Loucy (cell line): ENCODE measurements around the gene CDY1.
"Not testable (repeated sequence)": the region's sequence is repeated elsewhere in the genome, so short reads cannot be mapped to it uniquely, and the experiment has no call there.

Experiments
- H2AFZ ChIP-seq: fragments of 200-600 bp; sonication (generic); 2 replicates; pipeline ENCODE4 v1.6.0; 2016; ENCODE audit warnings: antibody characterized with exemption, mild to moderate bottlenecking, low read length, moderate library complexity
- H3F3A ChIP-seq: fragments of 200-600 bp; 2 replicates; pipeline ENCODE4 v1.6.0; 2016; ENCODE audit warnings: antibody characterized with exemption, low read depth, mild to moderate bottlenecking
- H3K27me3 ChIP-seq: fragments of 200-600 bp; sonication (generic); 2 replicates; pipeline ENCODE4 v1.6.1; 2014; ENCODE audit warnings: low read length, mild to moderate bottlenecking; ENCODE audit not compliant: insufficient read depth, poor library complexity, severe bottlenecking
- H3K36me3 ChIP-seq: fragments of 200-600 bp; sonication (generic); 2 replicates; pipeline ENCODE4 v1.6.1; 2016; ENCODE audit warnings: low read length; ENCODE audit not compliant: insufficient read depth
- H3K4me1 ChIP-seq: fragments of 200-600 bp; sonication (generic); 2 replicates; pipeline ENCODE4 v1.5.1; 2014; ENCODE audit warnings: low read length, mild to moderate bottlenecking; ENCODE audit not compliant: insufficient read depth, poor library complexity, severe bottlenecking
- H3K4me2 ChIP-seq: fragments of 200-600 bp; sonication (generic); 2 replicates; pipeline ENCODE4 v1.6.0; 2014; ENCODE audit warnings: antibody characterized with exemption, low read length, low read depth, mild to moderate bottlenecking; ENCODE audit not compliant: poor library complexity, severe bottlenecking
- H3K4me3 ChIP-seq: fragments of 200-600 bp; sonication (generic); 2 replicates; pipeline ENCODE4 v1.5.1; 2014; ENCODE audit warnings: low read length, mild to moderate bottlenecking, mixed read lengths; ENCODE audit not compliant: poor library complexity, severe bottlenecking
- H3K79me2 ChIP-seq: fragments of 200-600 bp; sonication (generic); 2 replicates; pipeline ENCODE4 v1.6.1; 2014; ENCODE audit warnings: low read length; ENCODE audit not compliant: insufficient read depth
- H3K9ac ChIP-seq: fragments of 200-600 bp; sonication (generic); 2 replicates; pipeline ENCODE4 v1.6.0; 2014; ENCODE audit warnings: mild to moderate bottlenecking, low read depth, low read length, moderate library complexity; ENCODE audit not compliant: poor library complexity, severe bottlenecking
- H3K9me2 ChIP-seq: fragments of 200-600 bp; sonication (generic); replicated peaks from 2 replicates; pipeline ENCODE4 v1.6.1; 2016; ENCODE audit warnings: low read depth, low read length, mixed read lengths
- H3K9me3 ChIP-seq: fragments of 200-600 bp; sonication (generic); 2 replicates; pipeline ENCODE4 v1.6.1; 2014; ENCODE audit warnings: mild to moderate bottlenecking, antibody characterized with exemption, low read length, low read depth; ENCODE audit not compliant: insufficient read depth
- H4K20me1 ChIP-seq: fragments of 200-600 bp; sonication (generic); 2 replicates; pipeline ENCODE4 v1.6.0; 2014; ENCODE audit warnings: antibody characterized with exemption, low read length, mild to moderate bottlenecking; ENCODE audit not compliant: insufficient read depth, poor library complexity, severe bottlenecking

Gene CDY1, protein sequence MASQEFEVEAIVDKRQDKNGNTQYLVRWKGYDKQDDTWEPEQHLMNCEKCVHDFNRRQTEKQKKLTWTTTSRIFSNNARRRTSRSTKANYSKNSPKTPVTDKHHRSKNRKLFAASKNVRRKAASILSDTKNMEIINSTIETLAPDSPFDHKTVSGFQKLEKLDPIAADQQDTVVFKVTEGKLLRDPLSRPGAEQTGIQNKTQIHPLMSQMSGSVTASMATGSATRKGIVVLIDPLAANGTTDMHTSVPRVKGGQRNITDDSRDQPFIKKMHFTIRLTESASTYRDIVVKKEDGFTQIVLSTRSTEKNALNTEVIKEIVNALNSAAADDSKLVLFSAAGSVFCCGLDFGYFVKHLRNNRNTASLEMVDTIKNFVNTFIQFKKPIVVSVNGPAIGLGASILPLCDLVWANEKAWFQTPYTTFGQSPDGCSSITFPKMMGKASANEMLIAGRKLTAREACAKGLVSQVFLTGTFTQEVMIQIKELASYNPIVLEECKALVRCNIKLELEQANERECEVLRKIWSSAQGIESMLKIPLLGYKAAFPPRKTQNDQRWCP

DNA sequence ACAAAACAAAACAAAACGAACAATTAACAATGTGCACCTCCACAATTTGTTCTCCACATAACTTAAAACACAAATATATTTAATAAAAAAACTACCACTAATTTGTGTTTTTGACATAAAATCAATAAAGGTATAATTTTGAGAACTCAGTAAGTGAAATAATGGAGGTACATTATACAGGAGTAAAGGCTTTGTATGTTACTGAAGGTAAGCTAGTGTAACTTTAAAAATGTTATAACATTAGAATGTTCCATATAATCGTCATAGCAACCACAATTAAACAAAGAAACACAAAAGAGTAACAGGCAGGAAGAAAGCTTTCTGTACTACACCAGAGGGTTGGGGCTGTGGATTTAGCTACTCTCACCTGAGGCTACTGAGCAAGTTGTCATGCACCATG lies at the start of gene CDY1:
CDY1 (plus strand) TSS at position 301 of the 400 bp plus-strand sequence. CDS start 326 bp downstream, outside the sequence.
- H3F3A ChIP-seq, H3K27me3 ChIP-seq, H3K4me2 ChIP-seq, H3K36me3 ChIP-seq, H3K79me2 ChIP-seq, H3K4me1 ChIP-seq, H4K20me1 ChIP-seq, H3K9me3 ChIP-seq, H3K9ac ChIP-seq, H2AFZ ChIP-seq, H3K4me3 ChIP-seq, H3K9me2 ChIP-seq: not testable (repeated sequence)

DNA sequence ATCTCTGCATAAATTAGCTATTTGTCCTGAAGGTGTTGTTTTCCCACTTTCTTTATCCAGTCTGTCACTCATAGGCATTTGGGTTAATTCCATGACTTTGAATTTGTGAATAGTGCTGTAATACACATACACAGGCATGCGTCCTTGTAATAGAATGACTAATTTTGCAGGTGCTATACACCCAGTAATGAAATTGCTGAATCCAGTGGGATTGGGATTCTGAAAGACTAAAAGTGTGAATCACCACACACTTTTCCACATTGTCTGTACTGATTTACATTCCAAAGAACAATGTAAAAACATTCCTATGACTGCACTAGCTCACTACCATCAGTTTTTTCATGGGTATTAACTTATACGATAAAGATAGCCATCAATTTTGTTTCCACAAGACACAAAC lies 28.6 kb upstream of the CDY1 start:
- H3K4me1 ChIP-seq, H3K36me3 ChIP-seq, H3K9ac ChIP-seq, H3F3A ChIP-seq, H3K27me3 ChIP-seq, H3K9me2 ChIP-seq, H3K4me3 ChIP-seq, H3K4me2 ChIP-seq, H3K79me2 ChIP-seq, H2AFZ ChIP-seq, H3K9me3 ChIP-seq, H4K20me1 ChIP-seq: not testable (repeated sequence)

DNA sequence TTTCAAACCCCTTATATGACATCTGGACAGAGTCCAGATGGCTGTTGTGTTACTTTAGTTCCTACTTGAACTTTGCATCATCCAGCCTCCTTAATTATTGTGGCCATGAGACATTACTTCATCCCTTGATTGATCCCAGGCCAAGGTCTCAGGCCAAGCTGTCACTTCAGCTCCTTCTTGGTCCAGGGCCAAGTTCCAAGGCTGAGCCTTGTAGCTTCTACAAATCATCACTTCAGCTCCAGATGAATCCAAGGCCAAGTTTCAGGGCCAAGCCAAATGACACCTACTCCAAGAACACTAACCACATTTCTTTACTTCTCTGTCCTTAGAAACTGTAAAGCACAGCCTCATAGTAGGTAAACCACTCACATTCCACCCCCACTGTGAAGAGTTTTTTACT lies 1.7 kb upstream of the CDY1 start:
- not testable (repeated sequence) for H3K9me2 ChIP-seq, H3F3A ChIP-seq, H3K4me3 ChIP-seq, H3K4me1 ChIP-seq, H3K9ac ChIP-seq, H3K36me3 ChIP-seq, H3K9me3 ChIP-seq, H3K79me2 ChIP-seq, H3K4me2 ChIP-seq, H4K20me1 ChIP-seq, H3K27me3 ChIP-seq, H2AFZ ChIP-seq

DNA sequence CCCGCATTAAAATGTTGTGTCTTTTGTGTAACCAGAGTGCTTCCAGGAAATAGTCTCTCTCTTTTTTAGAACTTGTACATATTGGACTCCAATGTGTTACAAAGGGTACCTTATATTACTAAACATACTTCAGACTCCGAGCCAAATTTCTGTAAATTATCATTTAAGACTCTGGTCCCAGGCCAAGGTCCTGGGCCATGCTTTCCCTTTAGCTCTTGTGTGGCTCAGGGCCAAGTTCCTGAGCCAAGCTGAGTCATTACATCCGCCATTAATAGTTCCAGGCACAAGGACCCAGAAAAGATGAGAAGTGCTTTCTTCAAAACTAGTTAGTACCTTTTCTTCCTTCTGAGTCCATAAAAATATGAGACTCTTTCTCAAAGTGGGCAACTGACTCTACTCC lies 4.6 kb downstream of the CDY1 start:
- not testable (repeated sequence) for H2AFZ ChIP-seq, H3K79me2 ChIP-seq, H3K4me2 ChIP-seq, H3F3A ChIP-seq, H3K9me3 ChIP-seq, H3K36me3 ChIP-seq, H3K9ac ChIP-seq, H3K27me3 ChIP-seq, H3K4me3 ChIP-seq, H3K9me2 ChIP-seq, H4K20me1 ChIP-seq, H3K4me1 ChIP-seq

DNA sequence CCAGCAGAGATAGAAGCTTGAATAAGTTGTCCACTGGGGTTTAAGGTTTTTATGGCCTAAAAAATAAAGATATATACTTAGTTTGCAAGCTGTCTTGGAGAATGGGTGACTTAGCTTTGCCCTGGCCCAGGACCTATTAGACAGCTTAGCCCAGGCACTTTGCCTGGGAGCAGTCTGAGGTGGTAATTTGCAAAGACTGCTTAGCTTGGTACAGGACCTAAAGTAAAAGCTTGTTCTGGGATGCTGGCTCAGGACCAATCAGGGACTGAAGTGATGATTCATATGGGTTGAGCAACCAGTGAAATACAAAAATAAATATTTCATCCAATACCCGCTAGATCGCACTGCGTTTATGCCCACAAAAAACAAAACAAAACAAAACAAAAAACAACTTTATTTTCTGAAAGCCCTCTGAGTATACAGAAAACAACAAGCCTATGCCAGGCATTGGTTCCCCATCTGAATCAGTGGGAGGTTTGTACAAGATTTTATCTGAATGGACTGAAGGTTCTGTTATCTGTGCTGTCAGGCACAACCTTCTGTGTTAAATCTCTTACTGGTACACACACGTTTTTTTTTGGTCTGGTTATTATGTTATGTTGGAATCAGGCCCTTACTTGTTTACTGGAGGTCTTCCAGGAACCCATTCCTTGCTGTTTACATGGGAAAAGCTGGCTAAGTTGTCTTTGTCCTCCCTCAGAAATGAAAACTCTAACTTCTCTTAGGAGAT lies 8.6 kb downstream of the CDY1 start:
- H3K9me3 ChIP-seq = not testable (repeated sequence)

DNA sequence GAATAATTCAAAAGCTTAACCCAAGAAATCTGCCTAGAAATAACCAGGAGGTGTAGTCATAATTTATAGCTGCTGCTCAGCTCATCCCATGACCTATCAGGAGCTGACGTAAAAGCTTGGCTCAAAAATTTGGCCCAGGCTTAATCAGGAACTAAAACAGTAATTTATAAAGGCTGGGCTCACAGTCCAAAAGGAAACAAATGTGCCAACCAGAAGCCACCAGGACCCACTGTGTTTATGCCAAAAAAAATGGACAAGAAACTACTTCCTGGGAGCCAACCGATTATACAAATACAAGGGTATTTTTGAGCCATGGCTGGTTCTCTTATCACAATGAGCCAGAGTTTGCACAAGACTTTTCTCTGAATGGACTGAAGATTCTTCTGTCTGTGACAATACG lies 17.9 kb downstream of the CDY1 start:
- not testable (repeated sequence) for H3K27me3 ChIP-seq, H2AFZ ChIP-seq

More for the DNA sequence above, 8.6 kb downstream of the CDY1 start:
- not testable (repeated sequence) for H3K9me2 ChIP-seq, H3K79me2 ChIP-seq, H3K4me2 ChIP-seq, H3K9ac ChIP-seq, H3K27me3 ChIP-seq, H4K20me1 ChIP-seq, H3K36me3 ChIP-seq, H3F3A ChIP-seq, H2AFZ ChIP-seq, H3K4me3 ChIP-seq, H3K4me1 ChIP-seq

DNA sequence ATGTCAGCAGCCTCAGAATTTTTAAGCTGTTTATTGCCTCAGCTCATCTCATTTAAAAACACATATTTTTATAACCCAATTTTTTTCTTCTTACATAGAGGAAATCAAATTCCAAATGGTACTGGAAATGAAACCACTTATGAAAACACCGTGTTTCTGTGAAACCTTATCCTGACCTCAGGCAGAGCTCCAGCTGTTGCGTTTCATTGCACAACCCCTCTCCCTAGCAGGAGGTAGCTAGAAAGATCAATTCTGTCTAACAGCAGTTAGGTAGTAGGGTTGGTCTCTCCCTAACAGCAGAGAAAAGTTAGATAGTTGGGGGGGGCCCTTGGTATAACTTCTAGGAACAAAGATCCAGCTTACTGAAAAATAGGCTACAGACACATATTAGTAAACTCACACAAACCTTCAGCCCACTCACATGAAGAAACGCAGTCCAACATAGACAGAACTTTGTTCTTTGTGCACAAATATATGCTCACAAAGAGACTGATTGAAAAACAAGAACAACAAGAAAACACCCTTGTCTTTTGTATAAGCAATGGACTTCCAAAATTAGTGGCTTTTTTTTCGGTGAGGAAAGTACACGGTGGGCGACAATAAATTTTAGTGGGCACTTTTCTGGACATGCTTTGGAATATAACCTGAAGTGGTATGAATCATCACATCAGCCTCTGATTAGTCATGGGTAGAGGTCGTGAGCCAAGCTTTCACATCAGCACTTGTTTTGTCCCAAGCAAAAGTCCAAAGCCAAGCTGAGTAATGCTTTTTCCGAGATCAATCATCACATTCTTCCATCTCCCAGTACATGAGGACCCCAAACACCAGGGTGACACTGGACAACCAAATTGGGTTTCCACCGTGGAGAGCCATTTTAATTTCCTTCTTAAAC lies 21.4 kb downstream of the CDY1 start:
- H3F3A ChIP-seq, H3K9ac ChIP-seq, H3K9me2 ChIP-seq, H3K4me3 ChIP-seq, H2AFZ ChIP-seq, H3K27me3 ChIP-seq, H3K79me2 ChIP-seq, H3K36me3 ChIP-seq, H3K4me2 ChIP-seq, H4K20me1 ChIP-seq, H3K9me3 ChIP-seq, H3K4me1 ChIP-seq: not testable (repeated sequence)

More for the DNA sequence above, 17.9 kb downstream of the CDY1 start:
- H3F3A ChIP-seq, H3K4me3 ChIP-seq, H3K36me3 ChIP-seq, H3K9me2 ChIP-seq, H4K20me1 ChIP-seq, H3K79me2 ChIP-seq, H3K4me1 ChIP-seq, H3K9me3 ChIP-seq, H3K9ac ChIP-seq, H3K4me2 ChIP-seq: not testable (repeated sequence)
